Activated T-helper 2 cell treated with anti-CD3 and anti-CD28 coated beads, Interferon-gamma antibody, Interleukin-2, Interleukin-4, amounts not matched to agents 10 μg/mL and 5 μg/mL and 100 μg/mL, durations not matched to agents 14 hours and 24 hours and 36 hours (primary cell): Measurements from ENCODE around the gene RADIL. TPM values are rescaled to one million over a fixed set of nuclear protein-coding genes. Genes with fewer than 3 reads are reported as not detected.
A peak's percentile ranks its signal among the peaks of the same experiment; 100 is the strongest.

Experiments used
- DNase-seq: peaks from one replicate; pipeline ENCODE4 v3.0.0; 2021; ENCODE audit warnings: low spot score
- H3K27ac Mint-ChIP-seq: one replicate; pipeline ENCODE4 v1.8.0; 2021; ENCODE audit warnings: mixed read lengths
- H3K27me3 Mint-ChIP-seq: one replicate; pipeline ENCODE4 v1.8.0; 2021; ENCODE audit warnings: low read depth, mixed read lengths
- H3K36me3 Mint-ChIP-seq: one replicate; pipeline ENCODE4 v1.8.0; 2021; ENCODE audit warnings: low read depth, mixed read lengths
- H3K4me1 Mint-ChIP-seq: one replicate; pipeline ENCODE4 v1.8.0; 2021; ENCODE audit warnings: low read depth, mixed read lengths
- H3K4me3 Mint-ChIP-seq: one replicate; pipeline ENCODE4 v1.8.0; 2021; ENCODE audit warnings: low read depth, mild to moderate bottlenecking, moderate library complexity, mixed read lengths
- H3K9me3 Mint-ChIP-seq: one replicate; pipeline ENCODE4 v1.8.0; 2021; ENCODE audit warnings: mixed read lengths
- intact Hi-C: fragments of 100-400 bp; cut with micrococcal nuclease; formaldehyde crosslinking; loops from one replicate; pipeline ENCODE4 v1.15.1; 2023
- total RNA-seq: library from RNA; stranded (reverse); gene quantifications from 2 replicates; pipeline ENCODE4 v1.2.3, GENCODE V29; 2022

The RADIL gene
- total RNA-seq = 0.16 and 0.78 TPM in 2 replicates

- Mint-ChIP-seq H3K36me3 (no peaks in the 10 kb centered on the region), H3K4me3 (peak within 1 kb of the TSS; percentile 51), H3K27ac (no peak within 1 kb of the TSS), H3K4me1 (peaks cover 4% of the 10 kb centered on the region), H3K9me3 (no peaks in the 10 kb centered on the region), H3K27me3 (peaks cover 17% of the 10 kb centered on the region)
- intact Hi-C loops = loop anchor here (2.0 to 5.0 kb wide), 2 partner anchors 53 to 86 kb away; no protein-coding TSS in a partner anchor
- DNase-seq = peak; percentile 84
Measured at GRCh38 chr7:4883372-4884144, at the start of gene RADIL. Gene RADIL, minus strand, starts transcription at chr7:4883716. Its CDS starts 5,577 bp downstream, at chr7:4878139.

- no peak for DNase-seq
- intact Hi-C loops = no loop called here
- Mint-ChIP-seq H3K4me1 (no peaks in the 10 kb centered on the region), H3K9me3 (no peaks in the 10 kb centered on the region), H3K4me3 (no peak overlapping the region), H3K36me3 (no peaks in the 10 kb centered on the region), H3K27ac (no peak overlapping the region), H3K27me3 (no peaks in the 10 kb centered on the region)
Measured at GRCh38 chr7:4931943-4932342, 48.4 kb upstream of the RADIL start.

GRCh38 chr7:4929005-4929404, 45.5 kb upstream of the RADIL start:
- intact Hi-C loops = no loop called here
- no peaks in the 10 kb centered on the region for H3K36me3 Mint-ChIP-seq
- H3K4me1 Mint-ChIP-seq = no peaks in the 10 kb centered on the region
- no peaks in the 10 kb centered on the region for H3K9me3 Mint-ChIP-seq
- H3K27ac Mint-ChIP-seq = no peak overlapping the region
- DNase-seq = no peak
- no peak overlapping the region for H3K4me3 Mint-ChIP-seq
- H3K27me3 Mint-ChIP-seq = no peaks in the 10 kb centered on the region

GRCh38 chr7:4928445-4928844, 44.9 kb upstream of the RADIL start:
- intact Hi-C loops = no loop called here
- Mint-ChIP-seq H3K9me3 (no peaks in the 10 kb centered on the region), H3K4me3 (no peak overlapping the region), H3K27ac (no peak overlapping the region), H3K4me1 (no peaks in the 10 kb centered on the region), H3K36me3 (no peaks in the 10 kb centered on the region), H3K27me3 (no peaks in the 10 kb centered on the region)
- DNase-seq = no peak

GRCh38 chr7:4919969-4920766, 36.7 kb upstream of the RADIL start:
- Mint-ChIP-seq H3K27me3 (no peaks in the 10 kb centered on the region), H3K9me3 (no peaks in the 10 kb centered on the region), H3K36me3 (no peaks in the 10 kb centered on the region), H3K4me1 (no peaks in the 10 kb centered on the region), H3K27ac (no peak overlapping the region), H3K4me3 (no peak overlapping the region)
- intact Hi-C loops = no loop called here
- DNase-seq = no peak

- no peak for DNase-seq
- Mint-ChIP-seq H3K4me1 (no peaks in the 10 kb centered on the region), H3K36me3 (no peaks in the 10 kb centered on the region), H3K4me3 (no peak overlapping the region), H3K27me3 (no peaks in the 10 kb centered on the region), H3K27ac (no peak overlapping the region), H3K9me3 (no peaks in the 10 kb centered on the region)
- intact Hi-C loops = no loop called here
Measured at GRCh38 chr7:4916113-4916512, 32.6 kb upstream of the RADIL start.

GRCh38 chr7:4911111-4911828, 27.8 kb upstream of the RADIL start:
- no peaks in the 10 kb centered on the region for H3K27me3 Mint-ChIP-seq
- H3K9me3 Mint-ChIP-seq = no peaks in the 10 kb centered on the region
- intact Hi-C loops = no loop called here
- no peak overlapping the region for H3K4me3 Mint-ChIP-seq
- H3K36me3 Mint-ChIP-seq = no peaks in the 10 kb centered on the region
- DNase-seq = no peak
- H3K4me1 Mint-ChIP-seq = no peaks in the 10 kb centered on the region
- no peak overlapping the region for H3K27ac Mint-ChIP-seq

GRCh38 chr7:4906682-4907081, 23.2 kb upstream of the RADIL start:
- intact Hi-C loops = no loop called here
- H3K36me3 Mint-ChIP-seq = no peaks in the 10 kb centered on the region
- DNase-seq = no peak
- H3K4me1 Mint-ChIP-seq = no peaks in the 10 kb centered on the region
- no peaks in the 10 kb centered on the region for H3K27me3 Mint-ChIP-seq
- no peaks in the 10 kb centered on the region for H3K9me3 Mint-ChIP-seq
- H3K4me3 Mint-ChIP-seq = no peak overlapping the region
- H3K27ac Mint-ChIP-seq = no peak overlapping the region

GRCh38 chr7:4905171-4905570, 21.7 kb upstream of the RADIL start:
- intact Hi-C loops = no loop called here
- H3K4me3 Mint-ChIP-seq = no peak overlapping the region
- H3K9me3 Mint-ChIP-seq = no peaks in the 10 kb centered on the region
- DNase-seq = no peak
- H3K36me3 Mint-ChIP-seq = no peaks in the 10 kb centered on the region
- no peak overlapping the region for H3K27ac Mint-ChIP-seq
- no peaks in the 10 kb centered on the region for H3K27me3 Mint-ChIP-seq
- H3K4me1 Mint-ChIP-seq = no peaks in the 10 kb centered on the region

- Mint-ChIP-seq H3K27me3 (no peaks in the 10 kb centered on the region), H3K36me3 (no peaks in the 10 kb centered on the region), H3K9me3 (no peaks in the 10 kb centered on the region), H3K4me1 (no peaks in the 10 kb centered on the region), H3K27ac (no peak overlapping the region), H3K4me3 (no peak overlapping the region)
- intact Hi-C loops = no loop called here
- no peak for DNase-seq
Measured at GRCh38 chr7:4904346-4904745, 20.8 kb upstream of the RADIL start.

GRCh38 chr7:4895766-4896165, 12.2 kb upstream of the RADIL start:
- Mint-ChIP-seq H3K27ac (no peak overlapping the region), H3K4me1 (no peaks in the 10 kb centered on the region), H3K4me3 (no peak overlapping the region), H3K9me3 (no peaks in the 10 kb centered on the region), H3K27me3 (no peaks in the 10 kb centered on the region), H3K36me3 (no peaks in the 10 kb centered on the region)
- intact Hi-C loops = no loop called here
- DNase-seq = no peak

GRCh38 chr7:4894482-4894881, 11.0 kb upstream of the RADIL start:
- H3K36me3 Mint-ChIP-seq = no peaks in the 10 kb centered on the region
- H3K4me1 Mint-ChIP-seq = no peaks in the 10 kb centered on the region
- H3K9me3 Mint-ChIP-seq = no peaks in the 10 kb centered on the region
- intact Hi-C loops = no loop called here
- H3K27ac Mint-ChIP-seq = no peak overlapping the region
- no peaks in the 10 kb centered on the region for H3K27me3 Mint-ChIP-seq
- H3K4me3 Mint-ChIP-seq = no peak overlapping the region
- no peak for DNase-seq
